HG03354 (cell line): ENCODE measurements around the gene PDE4B.

Source experiments
- ATAC-seq: cut with Tn5 transposase; IDR thresholded peaks from one replicate; pipeline ENCODE4 v1.9.1; 2021; ENCODE audit warnings: mild to moderate bottlenecking; ENCODE audit not compliant: unreplicated experiment, poor library complexity, severe bottlenecking

Gene PDE4B

GRCh38 chr1:66244429-66244828, 451.7 kb downstream of the PDE4B start:
- ATAC-seq, result no peak

- ATAC-seq, result no peak
These were observed 453.0 kb downstream of the PDE4B start for GRCh38 chr1:66245691-66246090.

- no peak for ATAC-seq
These were observed 453.9 kb downstream of the PDE4B start for GRCh38 chr1:66246351-66247269.

- peak; percentile 42 for ATAC-seq
These were observed 454.9 kb downstream of the PDE4B start for GRCh38 chr1:66247415-66248208.

- ATAC-seq, result no peak
These were observed 455.6 kb downstream of the PDE4B start for GRCh38 chr1:66248257-66248656.

GRCh38 chr1:66248746-66249145, 456.1 kb downstream of the PDE4B start:
- ATAC-seq, result no peak

GRCh38 chr1:66250075-66250474, 457.4 kb downstream of the PDE4B start:
- no peak for ATAC-seq

- no peak for ATAC-seq
These were observed 457.8 kb downstream of the PDE4B start for GRCh38 chr1:66250478-66250877.

- ATAC-seq, result peak; percentile 53
These were observed 458.9 kb downstream of the PDE4B start for GRCh38 chr1:66251546-66251945.

GRCh38 chr1:66253330-66253921, 460.7 kb downstream of the PDE4B start:
- ATAC-seq, result peak; percentile 76

- no peak for ATAC-seq
These were observed 462.1 kb downstream of the PDE4B start for GRCh38 chr1:66254785-66255184.

GRCh38 chr1:66256629-66257572, 464.2 kb downstream of the PDE4B start:
- no peak for ATAC-seq

- peak; percentile 70 for ATAC-seq
These were observed 465.9 kb downstream of the PDE4B start for GRCh38 chr1:66258404-66259105.

GRCh38 chr1:66261364-66261763, 468.7 kb downstream of the PDE4B start:
- no peak for ATAC-seq

- no peak for ATAC-seq
These were observed 469.7 kb downstream of the PDE4B start for GRCh38 chr1:66262208-66262963.

- ATAC-seq, result no peak
These were observed 472.6 kb downstream of the PDE4B start for GRCh38 chr1:66265268-66265667.

- no peak for ATAC-seq
These were observed 473.1 kb downstream of the PDE4B start for GRCh38 chr1:66265796-66266195.

- no peak for ATAC-seq
These were observed 473.7 kb downstream of the PDE4B start for GRCh38 chr1:66266350-66266749.
